Measurements from ENCODE around the gene NSD2. TPM values are rescaled to one million over a fixed set of nuclear protein-coding genes. Genes with fewer than 3 reads are reported as not detected.
A peak's percentile ranks its signal among the peaks of the same experiment; 100 is the strongest.

Gene NSD2
- total RNA-seq, 4 donors from 2014 or later, result 25.3 to 46.7 (median 27.4) TPM

GRCh38 chr4:1971456-1972200 is 100.4 kb downstream of the NSD2 start:
- Histone ChIP-seq H3K27ac (no peak overlapping the region), H3K9me3 (no peaks in the 10 kb centered on the region), H3K4me3 (no peak overlapping the region), H3K27me3 (no peaks in the 10 kb centered on the region), H3K36me3 (peaks cover 48% of the 10 kb centered on the region), H3K4me1 (no peaks in the 10 kb centered on the region)
- DNase-seq (ENCODE audit: low spot score in 2 of 2), result peak in 1 of 2 donors; percentile 36
- TF ChIP-seq POLR2AphosphoS5 (IDR thresholded peaks at IDR 0.05) (no peak), CTCF (IDR thresholded peaks at IDR 0.05) (no peak), EP300 (IDR thresholded peaks at IDR 0.05) (no peak), POLR2A (IDR thresholded peaks at IDR 0.05) (no peak)
- WGBS, result 90% methylated on average over 16 of the region's 16 CpGs

- peaks cover 56% of the 10 kb centered on the region for H3K36me3 ChIP-seq
- 96% methylated on average over 10 of the region's 10 CpGs for WGBS
Measured at GRCh38 chr4:1972414-1972813, 101.2 kb downstream of the NSD2 start.

GRCh38 chr4:1973218-1973617 is 102.0 kb downstream of the NSD2 start:
- WGBS, result 93% methylated on average over 12 of the region's 12 CpGs
- Histone ChIP-seq H3K27me3 (no peaks in the 10 kb centered on the region), H3K9me3 (no peaks in the 10 kb centered on the region), H3K4me3 (no peak overlapping the region), H3K27ac (no peak overlapping the region), H3K36me3 (peaks cover 64% of the 10 kb centered on the region), H3K4me1 (no peaks in the 10 kb centered on the region)
- DNase-seq (ENCODE audit: low spot score in 2 of 2), result peak in 1 of 2 donors; percentile 51
- TF ChIP-seq CTCF (IDR thresholded peaks at IDR 0.05) (no peak), POLR2A (IDR thresholded peaks at IDR 0.05) (no peak), POLR2AphosphoS5 (IDR thresholded peaks at IDR 0.05) (no peak), EP300 (IDR thresholded peaks at IDR 0.05) (no peak)

More at GRCh38 chr4:1972414-1972813, 101.2 kb downstream of the NSD2 start:
- H3K4me1 ChIP-seq, result no peaks in the 10 kb centered on the region
- peak; percentile 22 to 65 for DNase-seq (ENCODE audit: low spot score in 2 of 2)
- H3K9me3 ChIP-seq, result no peaks in the 10 kb centered on the region
- H3K27ac ChIP-seq, result no peak overlapping the region
- TF ChIP-seq EP300 (IDR thresholded peaks at IDR 0.05) (no peak), POLR2AphosphoS5 (IDR thresholded peaks at IDR 0.05) (no peak)
- no peaks in the 10 kb centered on the region for H3K27me3 ChIP-seq
- H3K4me3 ChIP-seq, result no peak overlapping the region

- 96% methylated on average over 18 of the region's 18 CpGs for WGBS
- TF ChIP-seq EP300 (IDR thresholded peaks at IDR 0.05), result no peak
- TF ChIP-seq POLR2AphosphoS5 (IDR thresholded peaks at IDR 0.05), result no peak
- no peak for TF ChIP-seq CTCF (IDR thresholded peaks at IDR 0.05)
- TF ChIP-seq POLR2A (IDR thresholded peaks at IDR 0.05), result no peak
- H3K4me3 ChIP-seq, result no peak overlapping the region
Measured at GRCh38 chr4:1973661-1974060, 102.5 kb downstream of the NSD2 start.

GRCh38 chr4:1974840-1975239 is 103.6 kb downstream of the NSD2 start:
- DNase-seq (ENCODE audit: low spot score in 2 of 2), result peak; percentile 28 to 41
- Histone ChIP-seq H3K27me3 (no peaks in the 10 kb centered on the region), H3K4me1 (no peaks in the 10 kb centered on the region), H3K4me3 (no peak overlapping the region), H3K27ac (no peak overlapping the region), H3K36me3 (peaks cover 71% of the 10 kb centered on the region), H3K9me3 (no peaks in the 10 kb centered on the region)
- WGBS, result 94% methylated on average over 7 of the region's 8 CpGs
- TF ChIP-seq EP300 (IDR thresholded peaks at IDR 0.05), result no peak

More at GRCh38 chr4:1973661-1974060, 102.5 kb downstream of the NSD2 start:
- Histone ChIP-seq H3K36me3 (peaks cover 68% of the 10 kb centered on the region), H3K4me1 (no peaks in the 10 kb centered on the region), H3K27me3 (no peaks in the 10 kb centered on the region), H3K9me3 (no peaks in the 10 kb centered on the region), H3K27ac (no peak overlapping the region)
- peak in 1 of 2 donors; percentile 30 for DNase-seq (ENCODE audit: low spot score in 2 of 2)

GRCh38 chr4:1975391-1975801 is 104.2 kb downstream of the NSD2 start:
- DNase-seq (ENCODE audit: low spot score in 2 of 2), result peak; percentile 53 to 66
- Histone ChIP-seq H3K27me3 (no peaks in the 10 kb centered on the region), H3K27ac (no peak overlapping the region), H3K9me3 (no peaks in the 10 kb centered on the region), H3K4me3 (no peak overlapping the region), H3K4me1 (no peaks in the 10 kb centered on the region), H3K36me3 (peaks cover 77% of the 10 kb centered on the region)
- 92% methylated on average over 4 of the region's 14 CpGs for WGBS
- no peak for TF ChIP-seq EP300 (IDR thresholded peaks at IDR 0.05)
- TF ChIP-seq POLR2A (IDR thresholded peaks at IDR 0.05), result no peak
- TF ChIP-seq CTCF (IDR thresholded peaks at IDR 0.05), result no peak
- no peak for TF ChIP-seq POLR2AphosphoS5 (IDR thresholded peaks at IDR 0.05)

Measured in suprapubic skin (tissue), 4 donors.